IPS-NIHi7 (cell line): ENCODE results near the gene UBL4A.

Source experiments
- DNase-seq: peaks from one replicate; pipeline ENCODE4 v3.0.0; 2012; ENCODE audit warnings: mixed read lengths; ENCODE audit errors: extremely low spot score

UBL4A gene

GRCh38 chrX:154463611-154464220 is 22.7 kb downstream of the UBL4A start:
- no peak for DNase-seq

GRCh38 chrX:154462396-154462795 is 24.0 kb downstream of the UBL4A start:
- no peak for DNase-seq

- DNase-seq, result no peak
Measured at GRCh38 chrX:154460326-154460725, 26.1 kb downstream of the UBL4A start.

GRCh38 chrX:154459832-154460231 is 26.6 kb downstream of the UBL4A start:
- no peak for DNase-seq

GRCh38 chrX:154458954-154459778 is 27.2 kb downstream of the UBL4A start:
- DNase-seq, result no peak

- peak; percentile 60 for DNase-seq
Measured at GRCh38 chrX:154458116-154458953, 28.1 kb downstream of the UBL4A start, which contains the start of gene PLXNA3. Gene PLXNA3 (plus strand): TSS chrX:154458281. CDS start chrX:154460184, 1,903 bp downstream.

- peak; percentile 81 for DNase-seq
Measured at GRCh38 chrX:154457491-154458115, 28.8 kb downstream of the UBL4A start.

GRCh38 chrX:154452823-154453222 is 33.6 kb downstream of the UBL4A start:
- no peak for DNase-seq

GRCh38 chrX:154450312-154450711 is 36.1 kb downstream of the UBL4A start:
- DNase-seq, result no peak

- DNase-seq, result no peak
Measured at GRCh38 chrX:154449618-154450017, 36.8 kb downstream of the UBL4A start.

- DNase-seq, result no peak
Measured at GRCh38 chrX:154448484-154448883, 37.9 kb downstream of the UBL4A start.

GRCh38 chrX:154446430-154446829 is 40.0 kb downstream of the UBL4A start:
- no peak for DNase-seq

- no peak for DNase-seq
Measured at GRCh38 chrX:154445776-154446175, 40.6 kb downstream of the UBL4A start.

- no peak for DNase-seq
Measured at GRCh38 chrX:154444755-154445246, 41.6 kb downstream of the UBL4A start.

GRCh38 chrX:154443992-154444754 is 42.2 kb downstream of the UBL4A start, which contains the start of gene FAM50A:
Gene FAM50A (plus strand): TSS chrX:154444141. CDS start chrX:154444236, 95 bp downstream.
- DNase-seq, result peak; percentile 71

GRCh38 chrX:154443479-154443910 is 42.9 kb downstream of the UBL4A start:
- peak; percentile 16 for DNase-seq

- no peak for DNase-seq
Measured at GRCh38 chrX:154441984-154442707, 44.3 kb downstream of the UBL4A start.

GRCh38 chrX:154441564-154441963 is 44.9 kb downstream of the UBL4A start:
- DNase-seq, result no peak

- DNase-seq, result no peak
Measured at GRCh38 chrX:154440623-154441357, 45.6 kb downstream of the UBL4A start.
